Measurements from ENCODE around the gene PLOD2.
"Not testable (repeated sequence)": the region's sequence is repeated elsewhere in the genome, so short reads cannot be mapped to it uniquely, and the experiment has no call there.

The PLOD2 gene

GRCh38 chr3:146142757-146143156 is 18.2 kb downstream of the PLOD2 start:
- no peak for DNase-seq (ENCODE audit: extremely low read depth in 1 of 2, low read depth in 1 of 2)

GRCh38 chr3:146139586-146140110 is 21.3 kb downstream of the PLOD2 start:
- no peak for DNase-seq (ENCODE audit: extremely low read depth in 1 of 2, low read depth in 1 of 2)

GRCh38 chr3:146138902-146139301 is 22.1 kb downstream of the PLOD2 start:
- DNase-seq (ENCODE audit: extremely low read depth in 1 of 2, low read depth in 1 of 2), result no peak

GRCh38 chr3:146136647-146137046 is 24.3 kb downstream of the PLOD2 start:
- no peak for DNase-seq (ENCODE audit: extremely low read depth in 1 of 2, low read depth in 1 of 2)

GRCh38 chr3:146134348-146135117 is 26.5 kb downstream of the PLOD2 start:
- no peak for DNase-seq (ENCODE audit: extremely low read depth in 1 of 2, low read depth in 1 of 2)

GRCh38 chr3:146133441-146133840 is 27.5 kb downstream of the PLOD2 start:
- DNase-seq (ENCODE audit: extremely low read depth in 1 of 2, low read depth in 1 of 2), result no peak

- no peak for DNase-seq (ENCODE audit: extremely low read depth in 1 of 2, low read depth in 1 of 2)
These were observed 29.2 kb downstream of the PLOD2 start for GRCh38 chr3:146131616-146132410.

- no peak for DNase-seq (ENCODE audit: extremely low read depth in 1 of 2, low read depth in 1 of 2)
These were observed 30.1 kb downstream of the PLOD2 start for GRCh38 chr3:146130881-146131371.

GRCh38 chr3:146129750-146130149 is 31.2 kb downstream of the PLOD2 start:
- no peak for DNase-seq (ENCODE audit: extremely low read depth in 1 of 2, low read depth in 1 of 2)

- DNase-seq (ENCODE audit: extremely low read depth in 1 of 2, low read depth in 1 of 2), result no peak
These were observed 32.0 kb downstream of the PLOD2 start for GRCh38 chr3:146128939-146129338.

GRCh38 chr3:146128179-146128578 is 32.8 kb downstream of the PLOD2 start:
- DNase-seq (ENCODE audit: extremely low read depth in 1 of 2, low read depth in 1 of 2), result no peak

- DNase-seq (ENCODE audit: extremely low read depth in 1 of 2, low read depth in 1 of 2), result no peak
These were observed 35.0 kb downstream of the PLOD2 start for GRCh38 chr3:146125951-146126350.

- DNase-seq (ENCODE audit: extremely low read depth in 1 of 2, low read depth in 1 of 2), result no peak
These were observed 36.7 kb downstream of the PLOD2 start for GRCh38 chr3:146124126-146124801.

- DNase-seq (ENCODE audit: extremely low read depth in 1 of 2, low read depth in 1 of 2), result no peak
These were observed 43.3 kb downstream of the PLOD2 start for GRCh38 chr3:146117406-146118285.

- DNase-seq (ENCODE audit: extremely low read depth in 1 of 2, low read depth in 1 of 2), result no peak
These were observed 45.4 kb downstream of the PLOD2 start for GRCh38 chr3:146115619-146116018.

GRCh38 chr3:146113804-146114203 is 47.2 kb downstream of the PLOD2 start:
- not testable (repeated sequence) for DNase-seq (ENCODE audit: extremely low read depth in 1 of 2, low read depth in 1 of 2)

- no peak for DNase-seq (ENCODE audit: extremely low read depth in 1 of 2, low read depth in 1 of 2)
These were observed 49.6 kb downstream of the PLOD2 start for GRCh38 chr3:146111337-146111736.

- no peak for DNase-seq (ENCODE audit: extremely low read depth in 1 of 2, low read depth in 1 of 2)
These were observed 50.8 kb downstream of the PLOD2 start for GRCh38 chr3:146110161-146110560.

GRCh38 chr3:146106986-146107385 is 54.0 kb downstream of the PLOD2 start:
- DNase-seq (ENCODE audit: extremely low read depth in 1 of 2, low read depth in 1 of 2), result no peak

- no peak for DNase-seq (ENCODE audit: extremely low read depth in 1 of 2, low read depth in 1 of 2)
These were observed 56.9 kb downstream of the PLOD2 start for GRCh38 chr3:146104068-146104467.

Data from stimulated activated CD8-positive, alpha-beta memory T cell treated with anti-CD3 and anti-CD28 coated beads, Interleukin-7, amount 100 ng/mL, for 48 hours (primary cell).